Measurements from ENCODE around the gene OSGEPL1.
"Not testable (repeated sequence)": the region's sequence is repeated elsewhere in the genome, so short reads cannot be mapped to it uniquely, and the experiment has no call there.

Gene OSGEPL1, protein sequence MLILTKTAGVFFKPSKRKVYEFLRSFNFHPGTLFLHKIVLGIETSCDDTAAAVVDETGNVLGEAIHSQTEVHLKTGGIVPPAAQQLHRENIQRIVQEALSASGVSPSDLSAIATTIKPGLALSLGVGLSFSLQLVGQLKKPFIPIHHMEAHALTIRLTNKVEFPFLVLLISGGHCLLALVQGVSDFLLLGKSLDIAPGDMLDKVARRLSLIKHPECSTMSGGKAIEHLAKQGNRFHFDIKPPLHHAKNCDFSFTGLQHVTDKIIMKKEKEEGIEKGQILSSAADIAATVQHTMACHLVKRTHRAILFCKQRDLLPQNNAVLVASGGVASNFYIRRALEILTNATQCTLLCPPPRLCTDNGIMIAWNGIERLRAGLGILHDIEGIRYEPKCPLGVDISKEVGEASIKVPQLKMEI

DNA sequence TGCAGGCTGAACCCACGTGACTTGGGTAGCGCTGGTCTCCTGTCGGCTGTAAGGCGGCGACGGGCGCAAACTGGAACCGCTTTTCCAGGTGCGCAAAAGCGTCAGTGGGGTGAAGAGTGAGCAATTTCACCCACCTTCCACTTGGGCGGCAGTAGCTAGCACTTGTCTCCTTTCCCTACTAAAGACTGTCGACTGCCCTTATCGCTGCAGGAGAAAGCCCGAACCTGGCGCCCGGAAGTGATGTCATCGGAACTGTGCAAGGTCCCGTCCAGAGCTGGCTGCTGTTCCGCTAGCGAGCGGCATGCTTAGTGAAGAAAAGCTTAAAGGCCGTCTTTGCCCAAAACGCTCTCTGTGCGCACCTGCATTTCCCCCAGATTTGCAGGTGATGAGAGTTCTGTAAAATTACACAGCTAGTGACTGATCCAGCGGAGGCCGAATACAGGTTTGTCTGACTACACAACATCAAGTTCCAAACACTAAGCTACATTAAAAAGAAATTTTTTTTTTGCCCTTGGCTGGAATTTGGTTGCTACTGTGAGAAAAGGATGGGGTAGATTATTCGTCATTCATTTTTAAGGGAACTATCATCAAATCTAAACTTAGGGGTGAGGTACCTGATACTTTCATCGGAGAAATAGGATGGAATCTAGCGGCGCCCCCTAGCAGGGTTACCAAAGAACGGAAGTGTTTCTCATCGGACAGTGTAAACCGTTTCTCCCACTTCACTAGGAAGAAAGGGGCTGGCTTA lies at the start of gene OSGEPL1:
OSGEPL1 (minus strand) TSS at position 242 of the 748 bp plus-strand sequence. CDS start 1,152 bp downstream, outside the sequence.
- peak; percentile 85 for DNase-seq (ENCODE audit: low read depth, low spot score)

DNA sequence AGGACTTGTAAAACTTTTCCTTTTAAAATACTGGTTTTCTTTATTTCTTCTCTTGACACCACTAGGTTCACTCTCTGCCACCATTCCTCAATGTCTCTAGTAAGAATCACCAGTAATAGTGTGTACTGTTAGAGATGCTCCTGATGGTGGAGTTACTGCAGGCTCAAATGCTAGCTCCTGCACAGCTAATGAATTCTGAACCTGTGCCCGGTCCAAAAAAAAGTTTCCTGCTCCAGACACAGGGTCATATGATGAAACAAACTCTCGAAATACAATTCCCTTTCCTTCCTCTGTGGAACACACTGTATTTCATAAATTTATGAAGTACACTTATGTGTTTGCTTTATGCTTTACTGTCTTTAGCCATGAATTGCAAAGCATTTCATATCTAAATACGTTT lies 40.8 kb upstream of the OSGEPL1 start:
- DNase-seq (ENCODE audit: low read depth, low spot score): no peak

GRCh38 chr2:189802396-189802912 lies 39.9 kb upstream of the OSGEPL1 start:
- no peak for DNase-seq (ENCODE audit: low read depth, low spot score)

GRCh38 chr2:189799531-189799930 lies 36.9 kb upstream of the OSGEPL1 start:
- no peak for DNase-seq (ENCODE audit: low read depth, low spot score)

DNA sequence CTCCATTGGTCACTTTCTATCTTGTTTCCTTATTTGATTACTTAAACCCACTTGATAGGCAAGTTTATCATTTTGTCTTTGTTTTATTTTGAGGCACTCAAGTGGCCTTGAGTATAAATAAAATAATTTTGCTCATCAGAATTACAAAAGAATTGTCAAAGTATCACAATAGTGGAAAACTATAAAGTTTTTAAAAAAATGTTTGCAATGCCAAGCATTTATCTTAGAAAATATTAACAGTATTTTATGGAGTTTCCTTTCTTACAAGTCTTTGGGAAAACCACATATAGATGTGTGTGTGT lies 36.4 kb upstream of the OSGEPL1 start:
- no peak for DNase-seq (ENCODE audit: low read depth, low spot score)

- no peak for DNase-seq (ENCODE audit: low read depth, low spot score)
These were observed 35.9 kb upstream of the OSGEPL1 start for GRCh38 chr2:189798312-189799029.

DNA sequence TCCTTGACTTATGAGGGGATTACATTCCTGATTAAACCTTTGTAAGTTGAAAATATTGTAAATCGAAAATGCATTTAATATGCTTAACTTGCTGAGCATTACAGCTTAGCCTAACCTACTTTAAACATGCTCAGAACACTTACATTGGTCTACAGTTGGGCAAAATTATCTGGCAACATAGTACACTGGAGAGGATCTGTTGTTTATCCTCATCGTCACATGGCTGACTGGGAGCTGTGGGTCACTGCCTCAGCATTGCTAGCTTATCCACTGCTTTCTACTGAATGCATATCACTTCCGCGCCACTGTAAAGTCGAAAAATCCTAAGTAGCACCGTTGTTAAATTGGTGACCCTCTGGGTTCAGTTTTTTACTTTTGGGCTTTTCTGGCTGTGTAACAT lies 35.3 kb upstream of the OSGEPL1 start:
- DNase-seq (ENCODE audit: low read depth, low spot score): no peak

DNA sequence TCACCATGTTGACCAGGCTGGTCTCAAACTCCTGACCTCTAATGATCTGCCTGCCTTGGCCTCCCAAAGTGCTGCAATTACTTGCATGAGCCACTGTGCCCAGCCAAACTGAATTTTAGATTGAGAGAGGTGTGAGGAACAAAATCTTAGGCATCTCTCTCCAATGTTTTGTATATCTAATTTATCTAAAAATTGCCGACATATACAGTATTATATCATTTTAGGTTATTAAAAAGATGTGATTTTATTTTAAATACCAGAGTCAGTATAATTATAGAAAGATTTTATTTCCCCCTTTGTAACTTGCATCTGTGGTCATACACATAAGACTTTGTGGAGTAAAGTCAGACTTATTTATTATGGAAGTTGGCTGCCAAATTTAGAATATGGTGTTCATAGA lies 31.7 kb upstream of the OSGEPL1 start:
- no peak for DNase-seq (ENCODE audit: low read depth, low spot score)

GRCh38 chr2:189791338-189792042 lies 28.9 kb upstream of the OSGEPL1 start:
- no peak for DNase-seq (ENCODE audit: low read depth, low spot score)

DNA sequence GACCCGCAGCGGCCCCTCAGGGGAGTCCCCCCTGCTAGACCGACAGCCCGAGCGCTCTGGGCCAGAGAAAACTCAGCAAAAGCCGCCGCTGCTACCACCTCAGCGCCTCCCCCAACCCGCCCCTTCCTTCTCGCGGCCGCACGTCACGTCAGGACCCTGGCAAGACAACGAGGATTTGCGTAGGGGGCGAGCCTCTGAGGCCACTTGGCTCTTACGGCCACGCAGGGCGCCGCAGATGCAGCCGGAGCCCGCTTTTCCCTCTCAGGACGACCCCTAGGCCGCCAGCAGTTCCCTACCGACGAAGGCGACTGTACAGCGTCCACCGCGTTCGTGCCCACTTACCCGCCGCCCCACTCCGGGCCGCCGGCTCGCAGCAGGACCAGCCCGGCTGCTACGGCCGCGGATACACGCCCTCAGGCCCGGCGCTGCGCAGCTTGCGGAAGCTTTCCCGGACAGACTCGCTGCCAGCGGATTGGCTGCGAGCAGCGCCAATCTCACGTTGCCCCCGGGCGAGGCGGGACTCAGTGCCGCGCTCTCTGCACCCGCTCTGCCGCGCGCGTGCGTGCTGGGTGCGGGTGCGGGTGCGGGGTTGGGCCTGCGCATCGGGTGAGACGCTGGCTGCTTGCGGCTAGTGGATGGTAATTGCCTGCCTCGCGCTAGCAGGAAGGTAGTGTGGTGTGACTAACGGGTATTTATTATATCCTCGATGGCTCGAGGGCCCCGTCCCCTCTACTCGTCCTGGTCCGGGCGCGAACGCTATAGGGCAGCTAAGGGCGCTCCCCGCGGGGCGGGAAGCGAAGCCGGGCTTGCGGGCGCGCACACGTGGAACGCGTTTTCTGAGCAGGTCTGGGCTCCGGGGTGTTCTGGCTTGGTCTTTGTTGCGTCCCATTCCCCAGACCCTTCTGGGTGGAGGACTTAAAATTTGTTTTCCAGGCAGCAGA lies 21.6 kb upstream of the OSGEPL1 start, which contains the start of the genes ORMDL1 and PMS1:
ORMDL1 (minus strand) TSS at position 413 of the 941 bp plus-strand sequence. CDS start 1,744 bp downstream, outside the sequence.
PMS1 (plus strand) TSS at position 524 of the 941 bp plus-strand sequence. CDS start 7,360 bp downstream, outside the sequence.
- DNase-seq (ENCODE audit: low read depth, low spot score): peak; percentile 88

DNA sequence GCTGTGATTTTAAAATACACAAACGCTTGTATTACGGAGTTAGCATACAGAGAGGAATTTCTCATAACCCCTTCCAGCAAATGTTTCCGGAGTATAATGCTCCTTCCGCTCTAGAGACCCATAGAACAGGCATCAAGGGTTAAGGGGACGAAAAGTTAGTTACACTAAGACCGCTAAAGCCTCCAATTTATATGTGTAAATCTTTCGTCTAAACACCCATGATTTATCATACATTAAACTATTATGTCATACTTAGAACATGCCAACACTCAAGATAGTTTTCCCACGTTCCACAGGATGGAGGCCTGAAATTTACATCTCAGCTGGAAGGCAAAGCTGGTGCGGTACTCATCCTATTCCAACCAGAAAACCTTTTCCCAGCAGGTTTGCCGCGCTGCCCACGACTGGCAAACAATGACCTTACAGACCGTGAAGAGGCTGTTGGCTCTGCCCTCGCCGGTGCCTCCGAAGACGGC lies 20.9 kb upstream of the OSGEPL1 start:
- no peak for DNase-seq (ENCODE audit: low read depth, low spot score)

DNA sequence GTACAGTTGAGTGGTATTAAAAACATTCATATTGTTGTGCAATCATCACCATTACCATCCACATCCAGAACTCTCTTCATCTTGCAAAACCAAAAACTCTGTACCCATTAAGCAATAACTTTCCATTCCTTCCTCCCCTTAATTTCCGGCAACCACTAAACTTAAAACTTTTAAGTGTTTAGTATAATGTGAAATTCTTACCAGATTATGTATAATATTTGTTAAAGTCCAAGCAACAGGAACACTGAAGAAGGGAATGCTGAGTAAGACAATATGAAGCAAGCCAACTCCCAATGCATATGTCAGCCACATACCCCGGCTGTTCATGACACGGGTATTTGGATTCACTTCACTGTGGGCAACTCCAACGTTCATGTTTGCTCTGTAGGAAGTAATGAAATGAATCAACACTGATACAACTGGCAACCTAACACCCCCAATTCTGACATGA lies 19.7 kb upstream of the OSGEPL1 start:
- no peak for DNase-seq (ENCODE audit: low read depth, low spot score)

DNA sequence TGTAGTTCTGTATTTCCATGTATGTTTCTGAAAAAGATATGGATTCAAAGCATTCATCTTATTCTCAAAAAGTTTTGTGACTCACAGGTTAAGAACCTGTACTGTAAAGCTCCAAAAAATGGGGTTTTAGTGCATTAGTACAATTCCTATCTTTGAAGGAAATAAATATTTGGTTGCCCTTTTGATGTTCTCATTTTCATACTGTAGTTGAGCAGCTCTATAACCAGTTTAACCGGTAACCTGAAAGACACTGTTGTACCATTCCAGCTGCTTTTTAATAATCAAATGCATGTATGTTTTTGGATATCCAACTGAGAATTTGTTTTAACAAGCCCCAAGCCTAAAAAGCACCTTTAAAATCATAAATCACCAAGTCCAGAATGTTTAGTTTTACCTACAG lies 9.6 kb upstream of the OSGEPL1 start:
- no peak for DNase-seq (ENCODE audit: low read depth, low spot score)

DNA sequence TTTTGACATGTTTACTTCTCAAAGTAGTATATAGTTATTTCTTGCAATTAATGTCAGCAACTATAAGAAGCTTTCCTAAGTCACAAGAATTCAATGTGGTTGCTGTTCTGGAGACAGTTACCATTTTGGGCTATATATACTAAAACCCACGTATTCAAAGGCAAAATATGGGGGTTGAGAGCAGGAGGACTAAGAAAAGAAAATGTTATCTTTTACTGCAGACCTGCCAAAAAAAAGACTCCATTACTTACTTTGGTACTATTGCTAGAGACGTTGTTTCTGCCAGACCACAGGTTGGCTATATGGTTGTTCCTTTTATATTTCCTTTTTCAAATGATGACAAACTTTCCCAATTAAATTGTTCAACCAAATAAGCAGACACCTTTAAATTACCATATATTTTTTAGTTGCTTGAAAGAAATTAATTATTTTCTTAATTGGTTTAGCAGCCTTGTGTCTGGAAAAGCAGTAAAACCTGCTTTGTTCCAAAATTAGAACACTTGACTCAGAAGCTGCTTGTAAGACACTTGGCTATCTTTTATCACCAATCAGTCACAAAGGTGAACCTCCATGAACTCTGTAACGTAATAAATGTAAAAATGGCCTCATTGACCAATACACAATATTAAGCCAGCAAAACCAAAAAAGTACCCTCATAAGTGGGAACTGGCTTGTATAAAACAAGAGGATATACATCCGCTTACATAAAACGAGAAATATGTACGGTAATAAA lies 8.2 kb upstream of the OSGEPL1 start:
- DNase-seq (ENCODE audit: low read depth, low spot score): no peak

- DNase-seq (ENCODE audit: low read depth, low spot score): no peak
These were observed 1.5 kb upstream of the OSGEPL1 start for GRCh38 chr2:189763908-189764661.

DNA sequence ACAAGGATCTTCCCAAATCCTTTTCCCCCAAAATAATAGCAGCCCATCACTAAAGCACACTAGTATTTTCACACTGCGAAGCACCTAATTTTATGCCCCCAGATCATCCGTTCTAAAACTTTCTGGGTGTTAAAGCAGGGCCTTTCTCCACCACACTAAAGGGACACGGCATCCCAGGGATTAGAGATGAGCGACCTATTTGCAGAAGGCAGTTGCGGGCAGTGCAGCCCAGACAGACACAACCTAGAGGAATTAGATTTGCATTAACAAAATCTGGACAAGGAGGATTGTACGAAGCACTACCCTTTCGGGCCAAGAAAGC lies 402 bp downstream of the OSGEPL1 start:
- DNase-seq (ENCODE audit: low read depth, low spot score): no peak

GRCh38 chr2:189760154-189760553 lies 2.4 kb downstream of the OSGEPL1 start:
- not testable (repeated sequence) for DNase-seq (ENCODE audit: low read depth, low spot score)

DNA sequence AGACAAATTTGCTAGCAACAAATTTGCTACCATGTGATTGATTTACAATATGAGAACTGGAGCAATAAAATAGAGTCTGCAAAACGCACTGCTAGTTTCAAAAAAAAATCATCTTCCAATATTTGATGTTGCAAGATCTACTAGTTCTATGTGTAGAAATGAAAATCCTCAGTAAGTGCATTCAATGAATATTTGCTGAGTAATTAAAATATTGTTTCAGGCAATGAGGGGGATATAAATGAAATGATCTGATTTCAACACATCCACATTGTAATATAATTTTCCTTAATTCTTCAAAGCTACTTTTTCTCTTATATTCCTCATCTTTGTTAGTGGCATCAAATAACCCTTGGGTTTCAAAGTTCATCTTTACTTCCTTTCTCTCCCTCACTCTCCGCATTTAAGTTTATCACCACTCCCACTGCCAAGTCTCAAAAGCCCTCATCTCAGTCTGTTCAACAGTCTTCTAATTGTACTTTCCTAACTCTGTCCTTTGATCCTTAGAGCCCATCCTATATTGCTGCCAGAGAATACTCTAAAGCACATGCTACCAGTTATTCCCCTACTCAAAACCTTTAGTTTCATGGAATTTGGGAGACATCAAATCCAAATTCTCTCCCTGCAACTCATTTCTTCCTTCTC lies 6.2 kb downstream of the OSGEPL1 start:
- DNase-seq (ENCODE audit: low read depth, low spot score): no peak

Measured in activated CD4-positive, CD25-positive, alpha-beta regulatory T cell treated with anti-CD3 and anti-CD28 coated beads, Interleukin-2, amount 50 U/mL, for 16 hours (primary cell).